Measurements from ENCODE around the gene PAX6. TPM values are rescaled to one million over a fixed set of nuclear protein-coding genes. Genes with fewer than 3 reads are reported as not detected.
A peak's percentile ranks its signal among the peaks of the same experiment; 100 is the strongest.

PAX6 gene
- total RNA-seq, 4 donors from 2014 or later, result 0.13 to 2.7 (median 0.67) TPM; not detected in 1

DNA sequence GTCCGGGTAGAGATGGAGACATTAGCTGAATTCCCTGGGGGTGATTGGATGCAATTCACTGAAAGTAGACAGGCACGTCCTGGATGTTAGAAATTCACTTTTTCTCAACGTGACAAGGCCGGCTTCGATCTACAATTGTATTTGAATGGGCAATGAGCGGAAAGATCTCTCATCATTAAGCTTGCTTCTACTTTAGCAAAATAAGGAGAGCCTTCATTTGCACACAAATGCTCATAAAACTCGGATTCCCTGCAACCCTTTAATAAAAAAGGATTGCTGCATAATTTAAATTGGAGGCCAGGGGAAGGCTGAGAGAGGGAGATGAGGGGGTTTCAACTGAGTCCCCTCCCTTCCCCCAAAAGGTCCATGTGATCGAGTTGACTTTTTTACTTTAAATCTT lies 10.6 kb upstream of the PAX6 start:
- no peak for TF ChIP-seq CTCF (IDR thresholded peaks at IDR 0.05)
- no peak for TF ChIP-seq POLR2A (IDR thresholded peaks at IDR 0.05)
- no peak for DNase-seq (ENCODE audit: low spot score in 2 of 2)
- no peak overlapping the region for H3K4me3 ChIP-seq (ENCODE audit: low read depth, poor library complexity, severe bottlenecking)
- 20 to 30% methylated on average over 8 of the region's 8 CpGs for WGBS, 2 donors
- intact Hi-C loops (cut with DNase I; ENCODE audit: low total_unique reads), result no loop called here

GRCh38 chr11:31821235-31821764 lies 10.2 kb upstream of the PAX6 start:
- H3K4me3 ChIP-seq (ENCODE audit: low read depth, poor library complexity, severe bottlenecking), result no peak overlapping the region
- TF ChIP-seq CTCF (IDR thresholded peaks at IDR 0.05) (no peak), POLR2A (IDR thresholded peaks at IDR 0.05) (no peak)
- WGBS, 2 donors, result 15 to 26% methylated on average over 5 of the region's 5 CpGs
- DNase-seq (ENCODE audit: low spot score in 2 of 2), result no peak
- intact Hi-C loops (cut with DNase I; ENCODE audit: low total_unique reads), result no loop called here

DNA sequence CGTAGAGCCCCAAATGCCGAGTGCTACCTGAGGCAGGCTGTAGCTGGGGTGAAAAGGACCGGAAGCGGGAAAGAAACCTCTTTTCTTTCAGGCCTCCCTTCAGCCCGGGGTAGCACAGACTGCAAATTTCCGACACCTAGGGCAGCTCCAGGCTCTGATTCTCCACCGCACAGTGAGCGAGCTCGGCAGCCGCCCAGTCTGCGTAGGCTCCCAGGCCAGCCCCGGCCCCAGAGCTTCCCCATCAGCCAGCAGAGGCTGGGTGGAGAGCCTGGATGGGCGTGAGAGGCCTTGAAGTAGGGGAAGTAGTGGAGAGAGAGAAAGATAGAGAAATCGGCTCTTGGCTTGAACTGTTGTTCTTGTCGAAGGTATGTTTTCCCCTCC lies 9.3 kb upstream of the PAX6 start:
- TF ChIP-seq POLR2A (IDR thresholded peaks at IDR 0.05) (no peak), CTCF (IDR thresholded peaks at IDR 0.05) (no peak)
- WGBS, 2 donors, result 8 to 17% methylated on average over 14 to 15 of the region's 15 CpGs
- DNase-seq (ENCODE audit: low spot score in 2 of 2), result peak in 1 of 2 donors; percentile 76
- intact Hi-C loops (cut with DNase I; ENCODE audit: low total_unique reads), result no loop called here
- no peak overlapping the region for H3K4me3 ChIP-seq (ENCODE audit: low read depth, poor library complexity, severe bottlenecking)

GRCh38 chr11:31819621-31820437 lies 8.7 kb upstream of the PAX6 start:
- 22 to 26% methylated on average over 48 to 52 of the region's 55 CpGs for WGBS, 2 donors
- TF ChIP-seq POLR2A (IDR thresholded peaks at IDR 0.05) (no peak), CTCF (IDR thresholded peaks at IDR 0.05) (no peak)
- DNase-seq (ENCODE audit: low spot score in 2 of 2), result peak in 1 of 2 donors; percentile 85
- intact Hi-C loops (cut with DNase I; ENCODE audit: low total_unique reads), result loop anchor here (5.0 kb wide), 1 partner anchor 1633 kb away; no protein-coding TSS in a partner anchor
- no peak overlapping the region for H3K4me3 ChIP-seq (ENCODE audit: low read depth, poor library complexity, severe bottlenecking)

GRCh38 chr11:31818874-31819331 lies 7.8 kb upstream of the PAX6 start:
- DNase-seq (ENCODE audit: low spot score in 2 of 2), result peak in 1 of 2 donors; percentile 77
- intact Hi-C loops (cut with DNase I; ENCODE audit: low total_unique reads), result loop anchor here (5.0 kb wide), 1 partner anchor 1632 kb away; no protein-coding TSS in a partner anchor
- no peak for TF ChIP-seq CTCF (IDR thresholded peaks at IDR 0.05)
- no peak for TF ChIP-seq POLR2A (IDR thresholded peaks at IDR 0.05)
- no peak overlapping the region for H3K4me3 ChIP-seq (ENCODE audit: low read depth, poor library complexity, severe bottlenecking)
- 10 to 14% methylated on average over 10 to 25 of the region's 26 CpGs for WGBS, 2 donors
